HG03558 (cell line): ENCODE data around the gene NME5.
"Not testable (repeated sequence)": the region's sequence is repeated elsewhere in the genome, so short reads cannot be mapped to it uniquely, and the experiment has no call there.

Source experiments
- ATAC-seq: cut with Tn5 transposase; IDR thresholded peaks from one replicate; pipeline ENCODE4 v1.9.1; 2021; ENCODE audit warnings: moderate number of reproducible peaks; ENCODE audit not compliant: unreplicated experiment; ENCODE audit errors: extremely low read depth

NME5 gene, protein sequence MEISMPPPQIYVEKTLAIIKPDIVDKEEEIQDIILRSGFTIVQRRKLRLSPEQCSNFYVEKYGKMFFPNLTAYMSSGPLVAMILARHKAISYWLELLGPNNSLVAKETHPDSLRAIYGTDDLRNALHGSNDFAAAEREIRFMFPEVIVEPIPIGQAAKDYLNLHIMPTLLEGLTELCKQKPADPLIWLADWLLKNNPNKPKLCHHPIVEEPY

GRCh38 chr5:138138949-138139780 lies at the start of gene NME5:
NME5 (minus strand) TSS chr5:138139428; CDS start chr5:138138780, 648 bp downstream.
- no peak for ATAC-seq

GRCh38 chr5:138188626-138189025 lies 49.4 kb upstream of the NME5 start:
- no peak for ATAC-seq

- ATAC-seq: no peak
Measured at GRCh38 chr5:138186002-138186447, 46.8 kb upstream of the NME5 start.

GRCh38 chr5:138182808-138183207 lies 43.6 kb upstream of the NME5 start:
- no peak for ATAC-seq

DNA sequence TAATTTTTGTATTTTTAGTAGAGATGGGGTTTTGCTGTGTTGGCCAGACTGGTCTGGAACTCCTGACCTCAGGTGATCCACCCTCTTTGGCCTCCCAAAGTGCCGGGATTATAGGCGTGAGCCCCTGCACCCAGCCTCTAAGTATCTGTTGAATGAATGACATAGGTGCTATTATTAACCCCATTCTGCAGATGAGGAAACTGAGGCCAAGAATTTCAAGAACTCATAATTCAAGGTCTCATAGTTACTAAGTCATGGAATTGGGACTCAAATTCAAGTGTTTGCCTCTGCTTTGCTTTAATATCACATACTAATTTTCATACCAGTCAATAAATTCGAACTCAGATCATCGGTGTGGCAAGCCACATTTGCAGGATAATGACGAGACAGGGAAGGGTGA lies 41.6 kb upstream of the NME5 start:
- ATAC-seq: no peak

- no peak for ATAC-seq
Measured at GRCh38 chr5:138180183-138180782, 41.1 kb upstream of the NME5 start.

DNA sequence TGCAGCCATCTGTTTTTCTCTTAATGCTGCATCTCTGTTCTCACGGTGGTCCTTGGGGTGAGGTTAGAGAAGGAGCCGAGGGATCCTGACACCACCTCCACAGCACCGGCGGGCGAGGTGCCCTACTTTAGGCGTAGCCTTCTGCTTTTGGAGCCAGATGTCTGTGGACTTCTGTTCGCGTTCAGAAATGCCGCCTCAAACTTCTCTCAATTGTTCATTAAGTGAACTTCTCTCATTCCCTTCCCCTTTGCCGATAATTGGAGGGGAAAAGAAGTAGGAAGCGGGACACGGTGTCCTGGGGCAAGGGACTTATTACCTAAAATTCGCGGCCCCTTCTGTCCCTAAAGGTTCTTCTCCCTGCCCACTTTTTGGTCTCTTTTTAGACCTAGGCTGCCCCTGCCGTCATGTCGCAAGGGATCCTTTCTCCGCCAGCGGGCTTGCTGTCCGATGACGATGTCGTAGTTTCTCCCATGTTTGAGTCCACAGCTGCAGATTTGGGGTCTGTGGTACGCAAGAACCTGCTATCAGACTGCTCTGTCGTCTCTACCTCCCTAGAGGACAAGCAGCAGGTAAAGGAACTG lies 40.1 kb upstream of the NME5 start:
- ATAC-seq: no peak

DNA sequence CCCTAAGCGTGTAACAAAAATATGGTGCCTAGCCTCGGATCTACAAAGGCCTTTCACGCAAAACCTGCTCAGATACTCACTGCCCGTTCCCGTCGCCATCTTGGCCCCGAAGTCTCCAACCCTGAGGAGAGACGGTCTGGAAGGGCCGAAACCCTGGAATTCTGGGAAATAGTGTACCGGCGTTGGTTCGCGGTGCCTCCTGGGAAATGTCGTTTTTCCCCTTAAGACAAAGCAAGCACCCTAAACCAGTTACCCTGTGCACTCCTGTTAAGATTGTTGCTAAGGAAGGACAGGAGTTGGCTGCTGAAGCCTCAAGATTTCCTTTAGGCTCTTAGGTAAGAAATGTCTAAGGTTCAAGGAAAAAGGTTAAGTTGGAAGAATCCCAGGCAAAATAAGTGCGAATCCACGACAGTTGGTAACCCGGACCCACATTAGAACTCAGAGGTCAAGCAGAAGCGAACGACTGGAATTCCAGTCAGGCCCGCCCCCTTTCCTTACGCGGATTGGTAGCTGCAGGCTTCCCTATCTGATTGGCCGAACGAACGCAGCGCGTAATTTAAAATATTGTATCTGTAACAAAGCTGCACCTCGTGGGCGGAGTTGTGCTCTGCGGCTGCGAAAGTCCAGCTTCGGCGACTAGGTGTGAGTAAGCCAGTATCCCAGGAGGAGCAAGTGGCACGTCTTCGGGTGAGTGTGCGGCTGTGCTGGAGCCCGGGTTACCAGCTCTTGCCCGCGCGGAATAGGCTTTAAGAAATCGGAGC lies 39.5 kb upstream of the NME5 start, which contains the start of the genes BRD8 and KIF20A:
TSS of gene BRD8 (minus strand) at position 115 of the 761 bp plus-strand sequence. CDS start at position 99, 16 bp downstream.
TSS of gene KIF20A (plus strand) at position 597 of the 761 bp plus-strand sequence. CDS start 569 bp downstream, outside the sequence.
- ATAC-seq: peak; percentile 68

- ATAC-seq: no peak
Measured at GRCh38 chr5:138177941-138178515, 38.8 kb upstream of the NME5 start.

- ATAC-seq: no peak
Measured at GRCh38 chr5:138170299-138170698, 31.1 kb upstream of the NME5 start.

DNA sequence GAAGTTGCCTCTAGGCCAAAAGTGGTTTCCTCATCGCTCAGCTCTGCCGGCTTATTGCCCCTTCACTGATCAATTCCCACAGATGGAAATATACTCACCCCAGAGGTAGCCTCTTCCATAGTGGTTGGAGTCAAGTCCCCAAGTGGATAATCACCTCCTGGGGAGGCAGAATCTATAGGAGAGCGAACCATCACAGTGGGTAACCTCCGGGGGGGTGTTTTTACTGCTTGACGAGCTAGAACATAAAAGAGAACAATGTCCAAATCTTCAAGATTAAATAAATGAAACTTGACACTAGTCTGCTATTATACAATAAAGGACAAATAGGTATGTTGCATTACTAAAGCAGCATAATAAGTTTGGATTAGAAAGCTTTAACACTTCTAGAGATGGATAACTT lies 29.9 kb upstream of the NME5 start:
- no peak for ATAC-seq

- ATAC-seq: no peak
Measured at GRCh38 chr5:138163721-138164120, 24.5 kb upstream of the NME5 start.

DNA sequence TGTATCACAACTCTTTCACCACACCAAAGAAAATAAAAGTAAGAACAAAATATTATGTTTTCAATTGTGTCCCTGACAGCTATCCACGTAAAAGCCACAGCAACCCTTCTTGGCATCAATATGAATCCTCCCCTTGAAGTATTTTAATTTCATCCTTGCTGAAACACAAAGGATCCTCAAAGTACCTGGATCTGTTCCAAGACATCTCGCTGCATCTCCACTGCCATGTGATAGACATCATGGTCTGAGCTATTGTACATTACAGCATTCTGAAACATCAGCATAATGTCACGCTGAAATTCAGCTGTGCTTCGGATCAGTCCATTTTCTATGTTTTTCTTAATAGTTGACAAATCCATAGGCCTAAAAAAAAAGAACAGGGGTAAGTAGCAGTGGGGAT lies 21.5 kb upstream of the NME5 start:
- no peak for ATAC-seq

- ATAC-seq: no peak
Measured at GRCh38 chr5:138159666-138160065, 20.4 kb upstream of the NME5 start.

GRCh38 chr5:138157626-138158025 lies 18.4 kb upstream of the NME5 start:
- ATAC-seq: no peak

DNA sequence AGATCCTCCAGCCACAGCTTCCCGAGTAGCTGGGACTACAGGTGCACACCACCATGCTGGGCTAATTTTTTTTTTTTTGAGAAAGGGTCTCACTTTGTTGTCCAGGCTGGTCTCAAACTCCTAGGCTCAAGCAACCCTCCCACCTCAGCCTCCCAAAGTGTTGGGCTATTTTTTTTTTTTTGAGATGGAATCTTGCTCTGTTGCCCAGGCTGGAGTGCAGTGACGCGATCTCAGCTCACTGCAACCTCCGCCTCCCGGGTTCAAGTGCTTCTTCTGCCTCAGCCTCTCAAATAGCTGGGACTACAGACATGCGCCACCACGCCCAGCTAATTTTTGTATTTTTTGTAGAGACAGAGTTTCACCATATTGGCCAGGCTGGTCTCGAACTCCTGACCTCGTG lies 16.7 kb upstream of the NME5 start:
- not testable (repeated sequence) for ATAC-seq

DNA sequence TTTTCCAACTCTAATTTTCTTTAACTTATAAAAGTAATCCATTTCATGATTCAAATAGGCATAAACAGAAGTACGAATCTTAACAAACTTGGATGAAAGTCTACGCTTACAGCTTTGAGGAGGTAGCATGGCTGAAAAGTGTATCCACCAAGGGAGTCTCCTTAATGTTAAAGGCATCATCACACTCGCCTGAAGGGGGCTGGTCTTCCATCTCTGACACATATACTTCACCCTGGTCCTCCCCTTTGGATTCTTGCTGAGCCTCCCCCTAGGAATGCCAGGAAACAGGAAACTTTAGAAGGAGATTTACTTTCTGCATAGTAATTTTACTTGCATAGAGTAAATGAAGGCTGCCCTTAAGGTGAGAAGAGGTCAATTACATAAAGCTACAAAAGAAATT lies 10.3 kb upstream of the NME5 start:
- no peak for ATAC-seq

DNA sequence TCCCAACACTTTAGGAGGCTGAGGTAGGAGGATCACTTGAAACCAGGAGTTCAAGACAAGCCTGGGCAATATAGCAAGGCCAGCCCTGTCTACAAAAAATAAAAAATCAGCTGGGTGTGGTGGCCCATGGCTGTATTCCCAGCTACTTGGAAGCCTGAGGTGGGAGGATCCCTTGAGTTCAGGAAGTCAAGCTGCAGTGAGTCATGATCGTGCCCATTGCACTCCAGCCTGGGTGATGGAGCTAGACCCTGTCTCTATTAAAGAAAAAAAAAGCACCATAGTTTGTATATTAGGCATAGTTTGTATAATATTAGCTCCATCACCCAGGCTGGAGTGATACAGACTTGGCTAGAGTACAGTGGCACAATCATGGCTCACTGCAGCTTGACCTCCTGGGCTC lies 9.6 kb upstream of the NME5 start:
- ATAC-seq: no peak

DNA sequence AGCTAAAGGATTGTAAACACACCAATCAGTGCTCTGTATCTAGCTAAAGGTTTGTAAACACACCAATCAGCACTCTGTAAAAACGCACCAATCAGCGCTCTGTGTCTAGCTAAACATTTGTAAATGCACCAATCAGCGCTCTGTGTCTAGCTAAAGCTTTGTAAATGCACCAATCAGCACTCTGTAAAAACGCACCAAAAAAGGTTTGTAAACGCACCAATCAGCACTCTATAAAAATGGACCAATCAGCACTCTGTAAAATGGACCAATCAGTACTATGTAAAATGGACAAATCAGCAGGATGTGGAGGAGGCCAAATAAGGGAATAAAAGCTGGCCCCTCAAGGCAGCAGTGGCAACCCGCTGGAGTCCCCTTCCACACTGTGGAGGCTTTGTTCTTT lies 4.3 kb upstream of the NME5 start:
- ATAC-seq: not testable (repeated sequence)

DNA sequence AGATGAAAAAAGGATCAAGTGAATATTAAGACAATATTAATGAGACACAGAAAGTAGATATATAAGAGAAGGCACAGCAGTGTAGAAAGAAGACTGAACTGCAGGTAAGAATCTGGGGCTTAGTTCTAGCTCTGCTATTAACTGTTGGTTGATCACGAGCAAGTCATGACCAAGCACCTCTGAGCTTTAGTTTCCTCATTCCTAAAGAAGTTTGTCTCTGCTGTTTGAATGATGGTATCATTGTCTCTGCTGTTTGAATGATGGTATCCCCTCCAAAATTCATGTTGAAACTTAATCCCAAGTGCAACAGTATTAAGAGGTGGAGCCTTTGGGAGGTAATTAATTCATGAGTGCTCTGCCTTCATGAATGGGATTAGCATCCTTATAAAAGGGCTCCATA lies 2.5 kb upstream of the NME5 start:
- no peak for ATAC-seq
